Progenitor cell of endocrine pancreas (in vitro differentiated cells): ENCODE measurements around the gene CHN2. TPM values are rescaled to one million over a fixed set of nuclear protein-coding genes. Genes with fewer than 3 reads are reported as not detected.

ENCODE experiments used
- DNase-seq: peaks from one replicate; pipeline ENCODE4 v3.0.0; 2021; ENCODE audit warnings: low spot score; ENCODE audit not compliant: unreplicated experiment
- H3K27ac Mint-ChIP-seq: 2 replicates; pipeline ENCODE4 v1.8.0; 2021; ENCODE audit warnings: mild to moderate bottlenecking, moderate library complexity, mixed read lengths
- H3K27me3 Mint-ChIP-seq: 2 replicates; pipeline ENCODE4 v1.8.0; 2021; ENCODE audit warnings: mixed read lengths
- H3K36me3 Mint-ChIP-seq: 2 replicates; pipeline ENCODE4 v1.8.0; 2022; ENCODE audit warnings: mixed read lengths; ENCODE audit not compliant: insufficient read depth
- H3K4me1 Mint-ChIP-seq: 2 replicates; pipeline ENCODE4 v1.8.0; 2021; ENCODE audit warnings: low read depth, mixed read lengths
- H3K4me3 Mint-ChIP-seq: 2 replicates; pipeline ENCODE4 v1.8.0; 2021; ENCODE audit warnings: low read depth, mild to moderate bottlenecking, moderate library complexity, mixed read lengths
- H3K9me3 Mint-ChIP-seq: 2 replicates; pipeline ENCODE4 v1.8.0; 2021; ENCODE audit warnings: low read depth, mixed read lengths
- CTCF ChIP-seq: fragments of 200-600 bp; sonication (generic); IDR thresholded peaks from one replicate; pipeline ENCODE4 v1.5.0; 2021; ENCODE audit warnings: antibody characterized with exemption, mild to moderate bottlenecking; ENCODE audit not compliant: unreplicated experiment
- total RNA-seq: library from RNA; stranded (reverse); gene quantifications from 2 replicates; pipeline ENCODE4 v1.2.1, GENCODE V29; 2021

CHN2 gene
- total RNA-seq, 1 donor from 2014 or later, result 22.0 TPM

GRCh38 chr7:29149036-29149435 lies 45.5 kb upstream of the CHN2 start:
- H3K4me3 Mint-ChIP-seq, result no peak overlapping the region
- H3K27me3 Mint-ChIP-seq, result peaks cover 25% of the 10 kb centered on the region
- no peaks in the 10 kb centered on the region for H3K9me3 Mint-ChIP-seq
- H3K4me1 Mint-ChIP-seq, result peaks cover 16% of the 10 kb centered on the region
- H3K27ac Mint-ChIP-seq, result no peak overlapping the region
- no peaks in the 10 kb centered on the region for H3K36me3 Mint-ChIP-seq
- DNase-seq, result no peak
- TF ChIP-seq CTCF, result no peak

GRCh38 chr7:29150856-29151255 lies 43.7 kb upstream of the CHN2 start:
- H3K27me3 Mint-ChIP-seq, result peaks cover 16% of the 10 kb centered on the region
- TF ChIP-seq CTCF, result no peak
- peaks cover 14% of the 10 kb centered on the region for H3K4me1 Mint-ChIP-seq
- H3K9me3 Mint-ChIP-seq, result no peaks in the 10 kb centered on the region
- H3K27ac Mint-ChIP-seq, result no peak overlapping the region
- DNase-seq, result no peak
- no peak overlapping the region for H3K4me3 Mint-ChIP-seq
- H3K36me3 Mint-ChIP-seq, result no peaks in the 10 kb centered on the region

- DNase-seq, result no peak
- H3K4me3 Mint-ChIP-seq, result no peak overlapping the region
- TF ChIP-seq CTCF, result no peak
- no peaks in the 10 kb centered on the region for H3K9me3 Mint-ChIP-seq
- H3K27ac Mint-ChIP-seq, result no peak overlapping the region
- H3K27me3 Mint-ChIP-seq, result no peaks in the 10 kb centered on the region
- no peaks in the 10 kb centered on the region for H3K36me3 Mint-ChIP-seq
- peaks cover 13% of the 10 kb centered on the region for H3K4me1 Mint-ChIP-seq
Observed at GRCh38 chr7:29154076-29154475, 40.5 kb upstream of the CHN2 start.

- Mint-ChIP-seq H3K27me3 (no peaks in the 10 kb centered on the region), H3K27ac (no peak overlapping the region), H3K9me3 (peaks cover 3% of the 10 kb centered on the region), H3K4me3 (no peak overlapping the region), H3K4me1 (peaks cover 8% of the 10 kb centered on the region), H3K36me3 (peaks cover 1% of the 10 kb centered on the region)
- TF ChIP-seq CTCF, result no peak
- no peak for DNase-seq
Observed at GRCh38 chr7:29156907-29157452, 37.6 kb upstream of the CHN2 start.

- H3K36me3 Mint-ChIP-seq, result peaks cover 1% of the 10 kb centered on the region
- no peak for TF ChIP-seq CTCF
- H3K4me3 Mint-ChIP-seq, result no peak overlapping the region
- H3K4me1 Mint-ChIP-seq, result peaks cover 9% of the 10 kb centered on the region
- H3K27me3 Mint-ChIP-seq, result no peaks in the 10 kb centered on the region
- no peak for DNase-seq
- peaks cover 3% of the 10 kb centered on the region for H3K9me3 Mint-ChIP-seq
- no peak overlapping the region for H3K27ac Mint-ChIP-seq
Observed at GRCh38 chr7:29158795-29159423, 35.7 kb upstream of the CHN2 start.
